Caco-2 (cell line): ENCODE data around the gene TMEM40. TPM values are rescaled to one million over a fixed set of nuclear protein-coding genes. Genes with fewer than 3 reads are reported as not detected.
"Not testable (repeated sequence)": the region's sequence is repeated elsewhere in the genome, so short reads cannot be mapped to it uniquely, and the experiment has no call there.

Experiments used
- BruUV-seq: library from RNA; stranded (reverse); fragments of 400-500 nt; replicated peaks from 2 replicates; lab custom pipeline; 2021; lab: Mats Ljungman, UMichigan
- CTCF ChIA-PET: fragments of 300-600 bp; sonication (Branson Sonifier 250); formaldehyde crosslinking; loops from one replicate; lab custom pipeline; 2022; ENCODE audit warnings: antibody characterized with exemption; lab: Charles Lee
- POLR2A ChIA-PET: fragments of 300-600 bp; sonication (Branson Sonifier 250); formaldehyde crosslinking; loops from one replicate; lab custom pipeline; 2022; ENCODE audit warnings: antibody characterized with exemption; lab: Charles Lee
- DNase-seq, 2 experiments: peaks; one replicate each; pipeline versions ENCODE4 v3.0.0 to v3.0.0-alpha.2; 2020 to 2022
- H3K27me3 ChIP-seq: replicated peaks from 2 replicates; pipeline ENCODE4 v1.6.0; 2011; ENCODE audit warnings: low read length; ENCODE audit not compliant: control insufficient read depth, insufficient read depth
- H3K36me3 ChIP-seq: 2 replicates; pipeline ENCODE4 v1.5.1; 2011; ENCODE audit warnings: low read length; ENCODE audit not compliant: control insufficient read depth, insufficient read depth
- H3K4me1 ChIP-seq: fragments of 250-450 bp; sonication (Bioruptor Pico); 2 replicates; pipeline ENCODE4 v1.5.1; 2020; ENCODE audit warnings: mild to moderate bottlenecking
- H3K4me3 ChIP-seq: 2 replicates; pipeline ENCODE4 v1.5.1; 2011; ENCODE audit warnings: low read depth, mild to moderate bottlenecking, control low read depth, low read length
- H3K9me3 ChIP-seq: fragments of 250-450 bp; sonication (Bioruptor Pico); 2 replicates; pipeline ENCODE4 v1.5.1; 2020; ENCODE audit warnings: mild to moderate bottlenecking, moderate library complexity
- H3K27ac Mint-ChIP-seq: one replicate; pipeline ENCODE4 v1.8.0; 2022; ENCODE audit warnings: mixed read lengths; ENCODE audit not compliant: unreplicated experiment
- H3K27me3 Mint-ChIP-seq: one replicate; pipeline ENCODE4 v1.8.0; 2022; ENCODE audit warnings: mixed read lengths; ENCODE audit not compliant: insufficient read depth, unreplicated experiment
- H3K36me3 Mint-ChIP-seq: one replicate; pipeline ENCODE4 v1.8.0; 2022; ENCODE audit warnings: mild to moderate bottlenecking, mixed read lengths; ENCODE audit not compliant: insufficient read depth, unreplicated experiment
- H3K4me1 Mint-ChIP-seq: one replicate; pipeline ENCODE4 v1.8.0; 2022; ENCODE audit warnings: low read depth, mixed read lengths; ENCODE audit not compliant: unreplicated experiment
- H3K4me3 Mint-ChIP-seq: one replicate; pipeline ENCODE4 v1.8.0; 2022; ENCODE audit warnings: mild to moderate bottlenecking, moderate library complexity, mixed read lengths; ENCODE audit not compliant: unreplicated experiment
- H3K9me3 Mint-ChIP-seq: one replicate; pipeline ENCODE4 v1.8.0; 2022; ENCODE audit warnings: mixed read lengths; ENCODE audit not compliant: unreplicated experiment
- intact Hi-C: fragments of 100-400 bp; cut with micrococcal nuclease; formaldehyde crosslinking; loops from one replicate; pipeline ENCODE4 v1.10.0; 2022; ENCODE audit not compliant: unreplicated experiment
- total RNA-seq: library from RNA; stranded (reverse); gene quantifications from 2 replicates; pipeline ENCODE4 v1.2.3, GENCODE V29; 2022
- TF ChIP-seq, protein P1 (sequence below), 2 experiments: fragments of 200-600 bp in 1 of 2; IDR thresholded peaks; 1 replicate in 1 of 2; 2 replicates in 1 of 2; pipeline versions ENCODE4 v1.5.1 to v1.8.0; 2011 to 2022; ENCODE audit warnings: antibody characterized with exemption in 1 of 2, control low read depth in 1 of 2, inconsistent platforms in 1 of 2, low read depth in 1 of 2, low read length in 1 of 2, mild to moderate bottlenecking in 1 of 2, moderate library complexity in 1 of 2; ENCODE audit not compliant: insufficient read depth in 1 of 2, severe bottlenecking in 1 of 2, unreplicated experiment in 1 of 2

The TMEM40 gene
- total RNA-seq, 1 experiment from 2014 or later, result 0.86 TPM

DNA sequence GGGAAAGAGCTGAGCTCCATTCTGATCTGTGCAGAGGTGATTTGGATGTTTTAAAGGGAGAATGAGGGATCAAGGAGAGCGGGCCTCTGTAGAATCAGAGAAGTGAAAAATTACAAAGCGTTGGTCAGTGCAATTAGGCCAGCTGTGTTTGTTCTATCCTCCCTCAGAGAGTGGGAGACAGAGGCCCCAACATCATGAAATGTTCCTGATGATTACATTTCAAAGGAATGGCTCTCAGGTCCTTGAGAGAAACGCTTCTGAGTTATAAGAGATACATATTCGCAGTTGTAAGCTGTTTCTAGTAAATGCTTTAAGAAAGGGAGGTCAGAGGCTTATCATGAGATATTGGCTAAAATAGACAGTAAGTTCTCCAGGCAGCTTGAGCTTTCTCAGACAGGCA lies 21.7 kb upstream of the TMEM40 start:
- peaks cover 6% of the 10 kb centered on the region for H3K4me1 Mint-ChIP-seq
- no peaks in the 10 kb centered on the region for H3K36me3 ChIP-seq
- POLR2A ChIA-PET, result no interaction called here
- intact Hi-C loops, result no loop called here
- DNase-seq, result no peak
- H3K4me3 Mint-ChIP-seq, result no peak overlapping the region
- CTCF ChIA-PET, result no interaction called here
- BruUV-seq, result no TSS peak
- TF ChIP-seq, protein P1, sequence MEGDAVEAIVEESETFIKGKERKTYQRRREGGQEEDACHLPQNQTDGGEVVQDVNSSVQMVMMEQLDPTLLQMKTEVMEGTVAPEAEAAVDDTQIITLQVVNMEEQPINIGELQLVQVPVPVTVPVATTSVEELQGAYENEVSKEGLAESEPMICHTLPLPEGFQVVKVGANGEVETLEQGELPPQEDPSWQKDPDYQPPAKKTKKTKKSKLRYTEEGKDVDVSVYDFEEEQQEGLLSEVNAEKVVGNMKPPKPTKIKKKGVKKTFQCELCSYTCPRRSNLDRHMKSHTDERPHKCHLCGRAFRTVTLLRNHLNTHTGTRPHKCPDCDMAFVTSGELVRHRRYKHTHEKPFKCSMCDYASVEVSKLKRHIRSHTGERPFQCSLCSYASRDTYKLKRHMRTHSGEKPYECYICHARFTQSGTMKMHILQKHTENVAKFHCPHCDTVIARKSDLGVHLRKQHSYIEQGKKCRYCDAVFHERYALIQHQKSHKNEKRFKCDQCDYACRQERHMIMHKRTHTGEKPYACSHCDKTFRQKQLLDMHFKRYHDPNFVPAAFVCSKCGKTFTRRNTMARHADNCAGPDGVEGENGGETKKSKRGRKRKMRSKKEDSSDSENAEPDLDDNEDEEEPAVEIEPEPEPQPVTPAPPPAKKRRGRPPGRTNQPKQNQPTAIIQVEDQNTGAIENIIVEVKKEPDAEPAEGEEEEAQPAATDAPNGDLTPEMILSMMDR (IDR thresholded peaks at IDR 0.05; ENCODE audit: insufficient read depth in 1 of 2, low read depth in 1 of 2, low read length in 1 of 2, severe bottlenecking in 1 of 2, unreplicated experiment in 1 of 2), result no peak
- no peaks in the 10 kb centered on the region for H3K9me3 Mint-ChIP-seq
- no peak overlapping the region for H3K27ac Mint-ChIP-seq
- no peaks in the 10 kb centered on the region for H3K4me1 ChIP-seq
- H3K4me3 ChIP-seq, result no peak overlapping the region
- no peaks in the 10 kb centered on the region for H3K36me3 Mint-ChIP-seq
- no peaks in the 10 kb centered on the region for H3K9me3 ChIP-seq
- peaks cover 3% of the 10 kb centered on the region for H3K27me3 Mint-ChIP-seq
- H3K27me3 ChIP-seq, result no peaks in the 10 kb centered on the region

DNA sequence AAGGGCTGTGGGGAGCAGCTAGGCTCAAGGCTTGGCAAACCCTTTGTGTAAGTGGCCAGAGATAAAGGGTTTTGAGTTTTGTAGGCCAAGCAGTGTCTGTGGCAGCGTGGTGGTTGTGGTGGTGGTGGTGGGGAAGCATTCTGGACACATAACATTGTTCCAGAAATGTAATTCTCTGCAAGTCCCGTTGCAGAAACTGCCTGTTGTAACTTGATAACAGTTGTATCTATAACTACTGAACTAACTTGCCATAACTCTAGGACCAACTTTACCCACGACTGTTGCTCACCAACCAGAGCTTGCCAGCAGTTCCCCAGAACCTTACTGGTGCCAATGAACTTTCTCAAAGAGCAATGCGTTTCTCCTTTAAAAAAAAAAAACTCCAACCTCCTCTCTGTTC lies 18.1 kb upstream of the TMEM40 start:
- intact Hi-C loops, result no loop called here
- H3K36me3 Mint-ChIP-seq, result no peaks in the 10 kb centered on the region
- CTCF ChIA-PET, result no interaction called here
- H3K36me3 ChIP-seq, result no peaks in the 10 kb centered on the region
- H3K4me3 Mint-ChIP-seq, result no peak overlapping the region
- no peak overlapping the region for H3K27ac Mint-ChIP-seq
- peaks cover 6% of the 10 kb centered on the region for H3K4me1 Mint-ChIP-seq
- no TSS peak for BruUV-seq
- no peaks in the 10 kb centered on the region for H3K27me3 ChIP-seq
- no peaks in the 10 kb centered on the region for H3K9me3 Mint-ChIP-seq
- DNase-seq, result no peak
- no peak overlapping the region for H3K4me3 ChIP-seq
- H3K9me3 ChIP-seq, result no peaks in the 10 kb centered on the region
- POLR2A ChIA-PET, result no interaction called here
- TF ChIP-seq, protein P1 (IDR thresholded peaks at IDR 0.05; ENCODE audit: insufficient read depth in 1 of 2, low read depth in 1 of 2, low read length in 1 of 2, severe bottlenecking in 1 of 2, unreplicated experiment in 1 of 2), result no peak
- no peaks in the 10 kb centered on the region for H3K27me3 Mint-ChIP-seq
- H3K4me1 ChIP-seq, result no peaks in the 10 kb centered on the region

DNA sequence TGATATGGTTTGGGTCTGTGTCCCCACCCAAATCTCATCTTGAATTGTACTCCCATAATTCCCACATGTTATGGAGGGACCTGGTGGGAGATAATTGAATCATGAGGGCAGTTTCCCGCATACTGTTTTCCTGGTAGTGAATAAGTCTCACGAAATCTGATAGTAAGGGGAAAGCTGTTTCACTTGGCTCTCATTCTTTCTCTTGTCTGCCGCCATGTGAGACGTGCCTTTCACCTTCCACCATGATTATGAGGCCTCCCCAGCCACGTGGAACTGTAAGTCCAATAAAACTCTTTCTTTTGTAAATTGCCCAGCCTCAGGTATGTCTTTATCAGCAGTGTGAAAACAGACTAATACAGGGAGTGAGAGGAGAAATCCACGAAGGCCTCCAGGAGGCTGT lies 16.9 kb upstream of the TMEM40 start:
- H3K9me3 Mint-ChIP-seq, H3K4me3 ChIP-seq, DNase-seq, H3K27me3 Mint-ChIP-seq, CTCF ChIA-PET, intact Hi-C loops, H3K9me3 ChIP-seq, H3K4me3 Mint-ChIP-seq, H3K27me3 ChIP-seq, H3K4me1 Mint-ChIP-seq, H3K27ac Mint-ChIP-seq, H3K36me3 Mint-ChIP-seq, BruUV-seq, POLR2A ChIA-PET, H3K4me1 ChIP-seq, H3K36me3 ChIP-seq: not testable (repeated sequence)

DNA sequence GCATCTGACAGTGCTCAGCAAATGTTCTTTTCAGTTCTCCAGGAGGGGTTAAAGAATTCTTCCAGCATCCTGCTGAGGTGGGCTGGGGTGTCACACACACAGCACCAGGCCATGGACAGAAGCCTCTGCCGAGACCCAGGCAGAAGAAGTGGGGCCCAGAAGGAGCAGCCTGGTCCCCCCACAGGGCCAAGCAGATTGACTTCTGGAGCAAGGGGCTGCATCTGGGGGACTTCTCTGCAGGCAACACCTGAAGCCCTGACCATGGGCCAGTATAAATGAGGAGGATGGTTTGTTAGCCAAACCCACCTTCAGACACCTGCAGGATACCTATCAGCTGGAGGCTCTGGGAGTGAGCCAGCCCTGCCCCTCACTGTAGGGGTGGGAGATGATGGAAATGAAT lies 16.2 kb upstream of the TMEM40 start:
- H3K4me1 Mint-ChIP-seq, result no peaks in the 10 kb centered on the region
- H3K4me1 ChIP-seq, result no peaks in the 10 kb centered on the region
- TF ChIP-seq, protein P1 (IDR thresholded peaks at IDR 0.05; ENCODE audit: insufficient read depth in 1 of 2, low read depth in 1 of 2, low read length in 1 of 2, severe bottlenecking in 1 of 2, unreplicated experiment in 1 of 2), result no peak
- no peaks in the 10 kb centered on the region for H3K36me3 Mint-ChIP-seq
- no peaks in the 10 kb centered on the region for H3K27me3 Mint-ChIP-seq
- CTCF ChIA-PET, result no interaction called here
- DNase-seq, result no peak
- BruUV-seq, result no TSS peak
- no peaks in the 10 kb centered on the region for H3K27me3 ChIP-seq
- no peaks in the 10 kb centered on the region for H3K9me3 Mint-ChIP-seq
- H3K27ac Mint-ChIP-seq, result no peak overlapping the region
- POLR2A ChIA-PET, result no interaction called here
- H3K4me3 ChIP-seq, result no peak overlapping the region
- H3K9me3 ChIP-seq, result no peaks in the 10 kb centered on the region
- H3K4me3 Mint-ChIP-seq, result no peak overlapping the region
- intact Hi-C loops, result no loop called here
- no peaks in the 10 kb centered on the region for H3K36me3 ChIP-seq
